KMS-11 (cell line): ENCODE measurements around the gene ATXN7.

Experiments
- H2AFZ ChIP-seq: fragments of 200-600 bp; sonication (generic); 2 replicates; pipeline ENCODE4 v1.6.1; 2016; ENCODE audit warnings: antibody characterized with exemption, mixed run types, low read depth
- H3K27ac ChIP-seq: fragments of 200-600 bp; sonication (generic); 2 replicates; pipeline ENCODE4 v1.6.1; 2016; ENCODE audit warnings: mild to moderate bottlenecking, mixed run types
- H3K27me3 ChIP-seq: fragments of 200-600 bp; sonication (generic); 2 replicates; pipeline ENCODE4 v1.6.1; 2017; ENCODE audit warnings: mild to moderate bottlenecking, low read depth, mixed run types, moderate library complexity; ENCODE audit not compliant: insufficient read depth
- H3K36me3 ChIP-seq: fragments of 200-600 bp; sonication (generic); 2 replicates; pipeline ENCODE4 v1.6.1; 2017; ENCODE audit warnings: mild to moderate bottlenecking, mixed run types; ENCODE audit not compliant: insufficient read depth
- H3K4me1 ChIP-seq: fragments of 200-600 bp; sonication (generic); 2 replicates; pipeline ENCODE4 v1.6.1; 2016; ENCODE audit warnings: mild to moderate bottlenecking, low read depth, mixed run types; ENCODE audit not compliant: poor library complexity, severe bottlenecking
- H3K4me2 ChIP-seq: fragments of 200-600 bp; sonication (generic); 2 replicates; pipeline ENCODE4 v1.7.0; 2016; ENCODE audit warnings: mild to moderate bottlenecking, mixed run types
- H3K4me3 ChIP-seq: fragments of 200-600 bp; sonication (generic); IDR thresholded peaks from 2 replicates; pipeline ENCODE4 v1.6.1; 2017; ENCODE audit warnings: low read depth, low read length, mixed read lengths; ENCODE audit not compliant: insufficient read depth
- H3K79me2 ChIP-seq: fragments of 200-600 bp; sonication (generic); 2 replicates; pipeline ENCODE4 v1.6.1; 2016; ENCODE audit warnings: low read depth, mixed run types; ENCODE audit not compliant: insufficient read depth
- H3K9ac ChIP-seq: fragments of 200-600 bp; sonication (generic); 2 replicates; pipeline ENCODE4 v1.6.1; 2016; ENCODE audit warnings: mild to moderate bottlenecking, mixed run types
- H4K20me1 ChIP-seq: fragments of 200-600 bp; sonication (generic); 2 replicates; pipeline ENCODE4 v1.6.1; 2016; ENCODE audit warnings: mild to moderate bottlenecking, mixed run types; ENCODE audit not compliant: insufficient read depth
- CTCF ChIP-seq: fragments of 200-600 bp; sonication (generic); conservative IDR thresholded peaks from 2 replicates; pipeline ENCODE4 v1.6.1; 2017; ENCODE audit warnings: low read depth, mild to moderate bottlenecking, antibody characterized with exemption, low read length, moderate library complexity, mixed read lengths

The ATXN7 gene

GRCh38 chr3:63991666-63992065 is 128.0 kb downstream of the ATXN7 start:
- Histone ChIP-seq H3K27me3 (no peaks in the 10 kb centered on the region), H3K79me2 (no peaks in the 10 kb centered on the region), H4K20me1 (no peaks in the 10 kb centered on the region), H3K4me3 (no peak overlapping the region), H2AFZ (no peak overlapping the region), H3K4me1 (peaks cover 3% of the 10 kb centered on the region), H3K27ac (no peak overlapping the region), H3K4me2 (no peak overlapping the region), H3K36me3 (no peaks in the 10 kb centered on the region), H3K9ac (no peak overlapping the region)
- no peak for TF ChIP-seq CTCF

- H3K9ac ChIP-seq: no peak overlapping the region
- H3K4me1 ChIP-seq: peaks cover 3% of the 10 kb centered on the region
- no peaks in the 10 kb centered on the region for H3K36me3 ChIP-seq
- no peak for TF ChIP-seq CTCF
- H3K4me2 ChIP-seq: no peak overlapping the region
- no peaks in the 10 kb centered on the region for H3K27me3 ChIP-seq
- no peak overlapping the region for H2AFZ ChIP-seq
- no peak overlapping the region for H3K4me3 ChIP-seq
- no peaks in the 10 kb centered on the region for H4K20me1 ChIP-seq
- H3K27ac ChIP-seq: no peak overlapping the region
- no peaks in the 10 kb centered on the region for H3K79me2 ChIP-seq
These were observed 129.0 kb downstream of the ATXN7 start for GRCh38 chr3:63992516-63993209.

GRCh38 chr3:63993653-63994079 is 130.0 kb downstream of the ATXN7 start:
- no peak overlapping the region for H3K9ac ChIP-seq
- no peak overlapping the region for H3K4me3 ChIP-seq
- H3K79me2 ChIP-seq: no peaks in the 10 kb centered on the region
- peak; percentile 69 for TF ChIP-seq CTCF
- H4K20me1 ChIP-seq: no peaks in the 10 kb centered on the region
- no peak overlapping the region for H3K4me2 ChIP-seq
- no peaks in the 10 kb centered on the region for H3K4me1 ChIP-seq
- no peaks in the 10 kb centered on the region for H3K36me3 ChIP-seq
- no peak overlapping the region for H3K27ac ChIP-seq
- no peaks in the 10 kb centered on the region for H3K27me3 ChIP-seq
- no peak overlapping the region for H2AFZ ChIP-seq

GRCh38 chr3:63995086-63995485 is 131.4 kb downstream of the ATXN7 start:
- Histone ChIP-seq H3K27me3 (no peaks in the 10 kb centered on the region), H3K9ac (no peak overlapping the region), H3K4me2 (no peak overlapping the region), H2AFZ (no peak overlapping the region), H3K79me2 (no peaks in the 10 kb centered on the region), H3K4me1 (no peaks in the 10 kb centered on the region), H3K27ac (no peak overlapping the region), H3K36me3 (no peaks in the 10 kb centered on the region), H3K4me3 (no peak overlapping the region), H4K20me1 (no peaks in the 10 kb centered on the region)
- no peak for TF ChIP-seq CTCF
